IMR-90 (cell line): ENCODE data around the gene CNGB1. TPM values are rescaled to one million over a fixed set of nuclear protein-coding genes. Genes with fewer than 3 reads are reported as not detected.

Source experiments
- ATAC-seq: fragments of 200-7000 bp; cut with Tn5 transposase; 2 replicates; pipeline ENCODE4 v1.9.1; 2020; ENCODE audit warnings: low read depth, mild to moderate bottlenecking, moderate library complexity
- BruUV-seq: library from RNA; stranded (reverse); fragments of 400-500 nt; replicated peaks from 2 replicates; lab custom pipeline; 2021; lab: Mats Ljungman, UMichigan
- CTCF ChIA-PET: fragments of 300-600 bp; formaldehyde crosslinking; extraction: SDS; loops from one replicate; lab custom pipeline; 2021; ENCODE audit warnings: antibody characterized with exemption; lab: Yijun Ruan, JAX
- POLR2A ChIA-PET: fragments of 300-600 bp; sonication (Branson Sonifier 250); formaldehyde crosslinking; loops from one replicate; lab custom pipeline; 2022; ENCODE audit warnings: antibody characterized with exemption; ENCODE audit not compliant: unreplicated experiment; lab: Charles Lee
- DNase-seq: peaks from one replicate; pipeline ENCODE4 v3.0.0; 2013
- H2AFZ ChIP-seq: replicated peaks from 2 replicates; pipeline ENCODE3; 2013; ENCODE audit warnings: low read length, mild to moderate bottlenecking; ENCODE audit not compliant: poor library complexity
- H2AK5ac ChIP-seq: 2 replicates; pipeline ENCODE4 v1.6.1; 2013; ENCODE audit warnings: low read depth, low read length, inconsistent platforms
- H2AK9ac ChIP-seq: replicated peaks from 2 replicates; pipeline ENCODE3; 2013; ENCODE audit warnings: mild to moderate bottlenecking, low read depth, low read length, moderate library complexity; ENCODE audit not compliant: poor library complexity
- H2BK120ac ChIP-seq: 2 replicates; pipeline ENCODE4 v1.6.1; 2013; ENCODE audit warnings: low read depth, low read length, inconsistent platforms
- H2BK15ac ChIP-seq: 3 replicates; pipeline ENCODE4 v1.6.1; 2013; ENCODE audit warnings: low read depth, low read length, inconsistent platforms
- H2BK20ac ChIP-seq: 2 replicates; pipeline ENCODE4 v1.6.1; 2013; ENCODE audit warnings: low read depth, mild to moderate bottlenecking, inconsistent platforms, low read length, moderate library complexity
- H2BK5ac ChIP-seq: 2 replicates; pipeline ENCODE4 v1.6.1; 2013; ENCODE audit warnings: mild to moderate bottlenecking, low read depth, low read length, inconsistent platforms; ENCODE audit not compliant: poor library complexity, severe bottlenecking
- H3K14ac ChIP-seq: replicated peaks from 2 replicates; pipeline ENCODE4 v1.6.1; 2013; ENCODE audit warnings: low read depth, low read length, inconsistent platforms
- H3K18ac ChIP-seq: 2 replicates; pipeline ENCODE4 v1.6.1; 2013; ENCODE audit warnings: low read depth, low read length, control low read depth
- H3K23ac ChIP-seq: 2 replicates; pipeline ENCODE4 v1.6.1; 2013; ENCODE audit warnings: low read depth, low read length, inconsistent platforms
- H3K27ac ChIP-seq: 2 replicates; pipeline ENCODE4 v1.5.1; 2013; ENCODE audit warnings: mild to moderate bottlenecking, control low read depth, low read length; ENCODE audit not compliant: insufficient read depth
- H3K27me3 ChIP-seq: 2 replicates; pipeline ENCODE4 v1.6.1; 2013; ENCODE audit warnings: low read length; ENCODE audit not compliant: control insufficient read depth, insufficient read depth
- H3K36me3 ChIP-seq: 2 replicates; pipeline ENCODE4 v1.6.1; 2013; ENCODE audit warnings: low read length, mixed read lengths; ENCODE audit not compliant: control insufficient read depth, insufficient read depth
- H3K4ac ChIP-seq: 2 replicates; pipeline ENCODE4 v1.6.1; 2013; ENCODE audit warnings: low read depth, low read length, inconsistent platforms
- H3K4me1 ChIP-seq: 2 replicates; pipeline ENCODE4 v1.6.1; 2013; ENCODE audit warnings: low read length, mixed read lengths; ENCODE audit not compliant: control insufficient read depth, insufficient read depth
- H3K4me2 ChIP-seq: 2 replicates; pipeline ENCODE4 v1.6.1; 2013; ENCODE audit warnings: low read depth, mild to moderate bottlenecking, control low read depth, low read length, moderate library complexity
- H3K4me3 ChIP-seq: 2 replicates; pipeline ENCODE4 v1.5.1; 2013; ENCODE audit warnings: low read depth, mild to moderate bottlenecking, control low read depth, low read length, moderate library complexity; ENCODE audit not compliant: insufficient read depth
- H3K56ac ChIP-seq: 2 replicates; pipeline ENCODE4 v1.6.1; 2013; ENCODE audit warnings: low read length, inconsistent platforms; ENCODE audit not compliant: insufficient read depth; ENCODE audit errors: extremely low read depth
- H3K79me1 ChIP-seq, 2 experiments: 2 replicates each; pipeline ENCODE4 v1.6.1; 2013; ENCODE audit warnings: low read length in 2 of 2, inconsistent platforms in 1 of 2, low read depth in 1 of 2
- H3K9ac ChIP-seq: 2 replicates; pipeline ENCODE4 v1.6.1; 2013; ENCODE audit warnings: low read depth, low read length, control low read depth
- H3K9me1 ChIP-seq: 2 replicates; pipeline ENCODE4 v1.6.1; 2013; ENCODE audit warnings: low read length, inconsistent platforms; ENCODE audit not compliant: insufficient read depth
- H3K9me3 ChIP-seq: 2 replicates; pipeline ENCODE4 v1.6.1; 2013; ENCODE audit warnings: low read length; ENCODE audit not compliant: control insufficient read depth, insufficient read depth
- H4K20me1 ChIP-seq: 2 replicates; pipeline ENCODE4 v1.6.1; 2013; ENCODE audit warnings: low read length, inconsistent platforms; ENCODE audit not compliant: insufficient read depth
- H4K5ac ChIP-seq: 2 replicates; pipeline ENCODE4 v1.6.1; 2013; ENCODE audit warnings: mild to moderate bottlenecking, low read depth, low read length, control low read depth
- H4K8ac ChIP-seq, 2 experiments: 2 replicates each; pipeline ENCODE4 v1.6.1; 2013; ENCODE audit warnings: low read depth in 2 of 2, low read length in 2 of 2, control low read depth in 1 of 2, inconsistent platforms in 1 of 2
- H4K91ac ChIP-seq: 2 replicates; pipeline ENCODE4 v1.6.1; 2013; ENCODE audit warnings: low read depth, low read length, inconsistent platforms; ENCODE audit not compliant: insufficient read depth
- BHLHE40 ChIP-seq: fragments of 150-350 bp; IDR thresholded peaks from 2 replicates; pipeline ENCODE4 v1.6.1; 2016; ENCODE audit warnings: mild to moderate bottlenecking, low read depth, low read length
- CEBPB ChIP-seq: IDR thresholded peaks from 2 replicates; pipeline ENCODE4 v1.6.1; 2012; ENCODE audit warnings: low read depth, low read length, improper control_type of control experiment
- CHD1 ChIP-seq: IDR thresholded peaks from 2 replicates; pipeline ENCODE4 v1.6.1; 2012; ENCODE audit warnings: low read depth, low read length, improper control_type of control experiment
- ELK1 ChIP-seq: fragments of 150-350 bp; IDR thresholded peaks from 2 replicates; pipeline ENCODE4 v1.6.1; 2016; ENCODE audit warnings: low read depth, mild to moderate bottlenecking, low read length, moderate library complexity, borderline replicate concordance
- FOS ChIP-seq: fragments of 150-350 bp; IDR thresholded peaks from 2 replicates; pipeline ENCODE4 v1.6.1; 2016; ENCODE audit warnings: low read depth, low read length
- MXI1 ChIP-seq: IDR thresholded peaks from 2 replicates; pipeline ENCODE4 v1.6.1; 2012; ENCODE audit warnings: low read depth, mild to moderate bottlenecking, low read length, moderate library complexity, borderline replicate concordance
- NFE2L2 ChIP-seq: fragments of 150-350 bp; IDR thresholded peaks from 2 replicates; pipeline ENCODE4 v1.6.1; 2016; ENCODE audit warnings: low read depth, mild to moderate bottlenecking, low read length
- RAD21 ChIP-seq: IDR thresholded peaks from 2 replicates; pipeline ENCODE4 v1.6.1; 2012; ENCODE audit warnings: low read length, improper control_type of control experiment
- RCOR1 ChIP-seq: IDR thresholded peaks from 2 replicates; pipeline ENCODE4 v1.6.1; 2012; ENCODE audit warnings: mild to moderate bottlenecking, low read length, improper control_type of control experiment; ENCODE audit not compliant: insufficient replicate concordance
- RFX5 ChIP-seq: IDR thresholded peaks from 2 replicates; pipeline ENCODE4 v1.8.0; 2012; ENCODE audit warnings: low read depth, mild to moderate bottlenecking, low read length, moderate library complexity
- SMC3 ChIP-seq: fragments of 150-350 bp; IDR thresholded peaks from 2 replicates; pipeline ENCODE4 v1.6.1; 2016; ENCODE audit warnings: low read depth, mild to moderate bottlenecking, antibody characterized with exemption, low read length, moderate library complexity
- USF2 ChIP-seq: fragments of 150-350 bp; IDR thresholded peaks from 2 replicates; pipeline ENCODE4 v1.6.1; 2017; ENCODE audit warnings: mild to moderate bottlenecking, antibody characterized with exemption, low read length, low read depth
- WGBS, 2 experiments: methylation state at CpG; one replicate each; pipeline versions ENCODE4 v1.1.5 to v1.1.7; 2013; ENCODE audit warnings: missing lambda C conversion rate in 2 of 2; ENCODE audit not compliant: insufficient read length in 1 of 2; ENCODE audit errors: extremely low coverage in 2 of 2; 5-methylcytosine and 5-hydroxymethylcytosine counted together
- dilution Hi-C: fragments of 300-500 bp; cut with HindIII; formaldehyde crosslinking; loops from one replicate; pipeline ENCODE4 v1.14.3; 2018; ENCODE audit warnings: low sequenced_read_pairs; ENCODE audit not compliant: unreplicated experiment
- in situ Hi-C: fragments of 300-500 bp; cut with MboI; formaldehyde crosslinking; loops from 3 replicates; pipeline ENCODE4 v1.14.3; 2019; ENCODE audit warnings: low sequenced_read_pairs, inconsistent platforms, mixed read lengths
- intact Hi-C: fragments of 100-400 bp; cut with micrococcal nuclease; formaldehyde crosslinking; loops from 2 replicates; pipeline ENCODE4 v1.10.0; 2022
- polyA plus RNA-seq, 3 experiments: library from polyadenylated mRNA; depleted of rRNA; stranded (reverse); fragments of >200 nt; gene quantifications; 2 replicates each; pipeline ENCODE4 v1.2.3, GENCODE V29; 2012; ENCODE audit warnings: low replicate concordance in 1 of 3
- total RNA-seq: library from RNA; depleted of rRNA; stranded (reverse); fragments of >200 nt; gene quantifications from 2 replicates; pipeline ENCODE4 v1.2.3, GENCODE V29; 2012

The CNGB1 gene
- total and polyA plus RNA-seq, 2 of the 4 experiments (the other 2 are of a cell fraction) = not detected

DNA sequence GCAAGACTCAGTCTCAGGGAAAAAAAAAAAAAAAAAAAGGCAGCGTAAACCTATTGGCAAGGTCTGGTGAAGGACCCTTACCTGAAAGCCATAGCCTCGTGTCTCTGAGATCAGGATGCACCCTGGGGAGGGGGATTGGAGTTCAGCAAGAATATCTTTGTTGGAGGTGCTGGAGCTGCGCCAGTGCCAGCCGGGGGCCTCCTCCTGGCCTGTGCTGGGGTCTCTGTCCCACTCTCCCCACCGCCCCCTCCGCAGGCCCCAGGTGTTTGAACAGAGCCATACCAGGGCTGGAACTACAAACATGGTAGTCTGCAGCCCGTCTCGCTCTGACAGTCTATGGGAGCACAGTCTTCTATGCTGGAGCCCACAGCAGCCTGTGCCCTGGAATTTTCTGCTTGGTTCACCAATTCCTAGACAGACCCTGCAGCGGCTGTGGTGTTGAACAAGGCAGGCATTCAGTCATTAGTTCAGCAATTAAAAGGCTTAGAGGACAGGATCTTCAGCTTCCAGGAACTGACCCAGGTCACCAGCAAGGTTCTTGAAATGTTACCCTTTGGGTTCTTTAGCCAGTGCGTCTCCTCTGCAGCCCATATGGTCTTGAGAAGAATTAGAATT is 126.4 kb downstream of the CNGB1 start:
- Histone ChIP-seq H3K56ac (no peak overlapping the region), H3K9me1 (no peaks in the 10 kb centered on the region), H2AK9ac (no peak overlapping the region), H4K5ac (no peak overlapping the region), H2BK15ac (no peak overlapping the region), H2AK5ac (no peak overlapping the region), H3K4ac (no peak overlapping the region), H2BK5ac (no peak overlapping the region), H3K27me3 (peaks cover 20% of the 10 kb centered on the region), H3K23ac (no peak overlapping the region), H4K91ac (no peak overlapping the region), H3K27ac (no peak overlapping the region), H3K4me1 (peaks cover 7% of the 10 kb centered on the region; the same call in 1 of the 2 replicates), H3K4me2 (no peak overlapping the region), H4K8ac (no peak overlapping the region), H3K18ac (no peak overlapping the region), H3K36me3 (no peaks in the 10 kb centered on the region), H3K9me3 (no peaks in the 10 kb centered on the region), H3K79me1 (no peaks in the 10 kb centered on the region), H2BK120ac (no peak overlapping the region), H3K4me3 (no peak overlapping the region), H2BK20ac (no peak overlapping the region), H4K20me1 (no peaks in the 10 kb centered on the region), H2AFZ (no peak overlapping the region), H3K9ac (no peak overlapping the region), H3K14ac (no peak overlapping the region)
- no peak for DNase-seq
- POLR2A ChIA-PET = no interaction called here
- ATAC-seq = no peak
- 92% methylated on average over 3 of the region's 10 CpGs; no CpG with 5 or more reads in 1 of the 2 experiments for WGBS, 2 experiments
- in situ Hi-C loops = no loop called here
- no TSS peak for BruUV-seq
- TF ChIP-seq FOS (no peak), ELK1 (no peak), RFX5 (no peak), CHD1 (no peak), NFE2L2 (no peak), MXI1 (no peak), SMC3 (no peak), RCOR1 (no peak), RAD21 (no peak), CEBPB (no peak), USF2 (no peak), BHLHE40 (no peak)
- intact Hi-C loops = no loop called here
- dilution Hi-C loops = no loop called here
- CTCF ChIA-PET = interaction anchor here (1.2 kb wide), 1 partner anchor 62 kb away, joined by 6 read pairs; no protein-coding TSS in a partner anchor
